Stimulated activated memory B cell treated with anti-CD40 and anti-IgM and Interleukin-4, amounts not matched to agents 10 μg/mL and 1 μg/mL and 100 μg/mL, for 72 hours (primary cell): ENCODE data around the gene NSG1.
A peak's percentile ranks its signal among the peaks of the same experiment; 100 is the strongest.

ENCODE experiments used
- ATAC-seq: fragments of 150-1000 bp; cut with Tn5 transposase; 2 replicates; pipeline ENCODE4 v1.10.0; 2021
- H3K27ac Mint-ChIP-seq: one replicate; pipeline ENCODE4 v1.8.0; 2022; ENCODE audit warnings: mild to moderate bottlenecking, mixed read lengths
- H3K27me3 Mint-ChIP-seq: one replicate; pipeline ENCODE4 v1.8.0; 2022; ENCODE audit warnings: mixed read lengths
- H3K36me3 Mint-ChIP-seq: one replicate; pipeline ENCODE4 v1.8.0; 2022; ENCODE audit warnings: mixed read lengths
- H3K4me1 Mint-ChIP-seq: one replicate; pipeline ENCODE4 v1.8.0; 2022; ENCODE audit warnings: mixed read lengths
- H3K4me3 Mint-ChIP-seq: one replicate; pipeline ENCODE4 v1.8.0; 2022; ENCODE audit warnings: mild to moderate bottlenecking, moderate library complexity, mixed read lengths
- H3K9me3 Mint-ChIP-seq: one replicate; pipeline ENCODE4 v1.8.0; 2022; ENCODE audit warnings: mixed read lengths

Gene NSG1

GRCh38 chr4:4402966-4403365, 16.1 kb downstream of the NSG1 start:
- Mint-ChIP-seq H3K9me3 (peaks cover 3% of the 10 kb centered on the region), H3K4me1 (no peaks in the 10 kb centered on the region), H3K27ac (no peak overlapping the region), H3K4me3 (no peak overlapping the region), H3K27me3 (peaks cover 71% of the 10 kb centered on the region), H3K36me3 (no peaks in the 10 kb centered on the region)
- ATAC-seq, result no peak

- Mint-ChIP-seq H3K4me1 (no peaks in the 10 kb centered on the region), H3K4me3 (no peak overlapping the region), H3K9me3 (no peaks in the 10 kb centered on the region), H3K27me3 (peaks cover 49% of the 10 kb centered on the region), H3K27ac (no peak overlapping the region), H3K36me3 (no peaks in the 10 kb centered on the region)
- ATAC-seq, result no peak
These were observed 18.6 kb downstream of the NSG1 start for GRCh38 chr4:4405358-4405962.

GRCh38 chr4:4406455-4407298, 19.8 kb downstream of the NSG1 start:
- Mint-ChIP-seq H3K27me3 (peaks cover 47% of the 10 kb centered on the region), H3K9me3 (no peaks in the 10 kb centered on the region), H3K4me3 (no peak overlapping the region), H3K4me1 (no peaks in the 10 kb centered on the region), H3K27ac (no peak overlapping the region), H3K36me3 (no peaks in the 10 kb centered on the region)
- peak; percentile 3 for ATAC-seq

- Mint-ChIP-seq H3K36me3 (no peaks in the 10 kb centered on the region), H3K4me3 (no peak overlapping the region), H3K27me3 (peaks cover 44% of the 10 kb centered on the region), H3K27ac (no peak overlapping the region), H3K4me1 (no peaks in the 10 kb centered on the region), H3K9me3 (no peaks in the 10 kb centered on the region)
- ATAC-seq, result no peak
These were observed 20.6 kb downstream of the NSG1 start for GRCh38 chr4:4407299-4408131.

- Mint-ChIP-seq H3K27ac (no peak overlapping the region), H3K9me3 (no peaks in the 10 kb centered on the region), H3K4me1 (no peaks in the 10 kb centered on the region), H3K4me3 (no peak overlapping the region), H3K36me3 (no peaks in the 10 kb centered on the region), H3K27me3 (peaks cover 38% of the 10 kb centered on the region)
- ATAC-seq, result no peak
These were observed 21.2 kb downstream of the NSG1 start for GRCh38 chr4:4408132-4408523.

GRCh38 chr4:4408576-4409335, 21.9 kb downstream of the NSG1 start:
- no peak overlapping the region for H3K4me3 Mint-ChIP-seq
- H3K4me1 Mint-ChIP-seq, result no peaks in the 10 kb centered on the region
- no peak overlapping the region for H3K27ac Mint-ChIP-seq
- peaks cover 32% of the 10 kb centered on the region for H3K27me3 Mint-ChIP-seq
- ATAC-seq, result no peak
- H3K36me3 Mint-ChIP-seq, result no peaks in the 10 kb centered on the region
- no peaks in the 10 kb centered on the region for H3K9me3 Mint-ChIP-seq

- no peak for ATAC-seq
- Mint-ChIP-seq H3K9me3 (no peaks in the 10 kb centered on the region), H3K4me1 (no peaks in the 10 kb centered on the region), H3K4me3 (no peak overlapping the region), H3K36me3 (no peaks in the 10 kb centered on the region), H3K27me3 (peaks cover 24% of the 10 kb centered on the region), H3K27ac (no peak overlapping the region)
These were observed 22.7 kb downstream of the NSG1 start for GRCh38 chr4:4409416-4410115.

- Mint-ChIP-seq H3K27ac (no peak overlapping the region), H3K4me3 (no peak overlapping the region), H3K36me3 (no peaks in the 10 kb centered on the region), H3K27me3 (peaks cover 20% of the 10 kb centered on the region), H3K4me1 (no peaks in the 10 kb centered on the region), H3K9me3 (no peaks in the 10 kb centered on the region)
- no peak for ATAC-seq
These were observed 23.4 kb downstream of the NSG1 start for GRCh38 chr4:4410271-4410670.

GRCh38 chr4:4411906-4412305, 25.0 kb downstream of the NSG1 start:
- Mint-ChIP-seq H3K9me3 (peaks cover 3% of the 10 kb centered on the region), H3K4me1 (no peaks in the 10 kb centered on the region), H3K36me3 (peaks cover 14% of the 10 kb centered on the region), H3K4me3 (no peak overlapping the region), H3K27me3 (peaks cover 11% of the 10 kb centered on the region), H3K27ac (no peak overlapping the region)
- no peak for ATAC-seq

- peaks cover 23% of the 10 kb centered on the region for H3K36me3 Mint-ChIP-seq
- peaks cover 3% of the 10 kb centered on the region for H3K9me3 Mint-ChIP-seq
- H3K27me3 Mint-ChIP-seq, result peaks cover 2% of the 10 kb centered on the region
- no peak for ATAC-seq
- no peaks in the 10 kb centered on the region for H3K4me1 Mint-ChIP-seq
- no peak overlapping the region for H3K4me3 Mint-ChIP-seq
- no peak overlapping the region for H3K27ac Mint-ChIP-seq
These were observed 25.9 kb downstream of the NSG1 start for GRCh38 chr4:4412641-4413372.

- no peaks in the 10 kb centered on the region for H3K27me3 Mint-ChIP-seq
- H3K4me1 Mint-ChIP-seq, result no peaks in the 10 kb centered on the region
- ATAC-seq, result no peak
- H3K4me3 Mint-ChIP-seq, result no peak overlapping the region
- H3K27ac Mint-ChIP-seq, result no peak overlapping the region
- peaks cover 29% of the 10 kb centered on the region for H3K36me3 Mint-ChIP-seq
- H3K9me3 Mint-ChIP-seq, result peaks cover 3% of the 10 kb centered on the region
These were observed 26.4 kb downstream of the NSG1 start for GRCh38 chr4:4413373-4413725.

- no peak overlapping the region for H3K27ac Mint-ChIP-seq
- peaks cover 33% of the 10 kb centered on the region for H3K36me3 Mint-ChIP-seq
- ATAC-seq, result no peak
- H3K9me3 Mint-ChIP-seq, result peaks cover 3% of the 10 kb centered on the region
- no peaks in the 10 kb centered on the region for H3K27me3 Mint-ChIP-seq
- no peaks in the 10 kb centered on the region for H3K4me1 Mint-ChIP-seq
- H3K4me3 Mint-ChIP-seq, result no peak overlapping the region
These were observed 26.9 kb downstream of the NSG1 start for GRCh38 chr4:4413806-4414205.

- ATAC-seq, result no peak
- peaks cover 47% of the 10 kb centered on the region for H3K36me3 Mint-ChIP-seq
- H3K27me3 Mint-ChIP-seq, result no peaks in the 10 kb centered on the region
- H3K9me3 Mint-ChIP-seq, result peaks cover 3% of the 10 kb centered on the region
- no peak overlapping the region for H3K27ac Mint-ChIP-seq
- no peak overlapping the region for H3K4me3 Mint-ChIP-seq
- no peaks in the 10 kb centered on the region for H3K4me1 Mint-ChIP-seq
These were observed 28.4 kb downstream of the NSG1 start for GRCh38 chr4:4415107-4415805.
